Activated CD4-positive, alpha-beta memory T cell treated with anti-CD3 and anti-CD28 coated beads, Interleukin-2, amount 10 ng/mL, durations not matched to agents 7 days and 5 days (primary cell): ENCODE results near the gene BID. TPM values are rescaled to one million over a fixed set of nuclear protein-coding genes. Genes with fewer than 3 reads are reported as not detected.

ENCODE experiments used
- CTCF ChIA-PET: fragments of 350-600 bp; sonication (Branson Sonifier 250); formaldehyde crosslinking; loops from one replicate; lab custom pipeline; 2021; ENCODE audit warnings: antibody characterized with exemption, inconsistent platforms; lab: Charles Lee
- POLR2A ChIA-PET: fragments of 350-600 bp; sonication (Branson Sonifier 250); formaldehyde crosslinking; loops from one replicate; lab custom pipeline; 2021; ENCODE audit warnings: antibody characterized with exemption; lab: Charles Lee
- DNase-seq: peaks from one replicate; pipeline ENCODE4 v3.0.0-alpha.2; 2020
- H3K27ac Mint-ChIP-seq: one replicate; pipeline ENCODE4 v1.8.0; 2021; ENCODE audit warnings: mild to moderate bottlenecking, mixed read lengths
- H3K27me3 Mint-ChIP-seq: one replicate; pipeline ENCODE4 v1.8.0; 2021; ENCODE audit warnings: mixed read lengths
- H3K36me3 Mint-ChIP-seq: one replicate; pipeline ENCODE4 v1.8.0; 2021; ENCODE audit warnings: low read depth, mixed read lengths
- H3K4me1 Mint-ChIP-seq: one replicate; pipeline ENCODE4 v1.8.0; 2021; ENCODE audit warnings: mixed read lengths
- H3K4me3 Mint-ChIP-seq: one replicate; pipeline ENCODE4 v1.8.0; 2021; ENCODE audit warnings: mild to moderate bottlenecking, mixed read lengths
- H3K9me3 Mint-ChIP-seq: one replicate; pipeline ENCODE4 v1.8.0; 2021; ENCODE audit warnings: mixed read lengths
- total RNA-seq, 2 experiments: library from RNA; stranded (reverse); gene quantifications; one replicate each; pipeline ENCODE4 v1.2.3, GENCODE V29; 2021

Gene BID
- total RNA-seq = 10 to 100 TPM; 21.4 to 25.7 TPM

- H3K36me3 Mint-ChIP-seq = peaks cover 10% of the 10 kb centered on the region
- peak within 1 kb of the TSS; percentile 79 for H3K4me3 Mint-ChIP-seq
- no peak within 1 kb of the TSS for H3K27ac Mint-ChIP-seq
- DNase-seq = peak; percentile 58
- CTCF ChIA-PET = interaction anchor here (0.5 to 4.6 kb wide), 5 partner anchors 11 to 699 kb away, joined by 3 to 29 read pairs (median 4); no protein-coding TSS in a partner anchor
- POLR2A ChIA-PET = interaction anchor here (1.0 to 2.3 kb wide), 4 partner anchors 9 to 375 kb away, joined by 4 to 13 read pairs (median 5); partner anchors contain the start of genes BCL2L13, PEX26 and USP18
- peaks cover 58% of the 10 kb centered on the region for H3K4me1 Mint-ChIP-seq
- no peaks in the 10 kb centered on the region for H3K9me3 Mint-ChIP-seq
- H3K27me3 Mint-ChIP-seq = peaks cover 33% of the 10 kb centered on the region
Observed at GRCh38 chr22:17774206-17774925, at the start of gene BID. BID (minus strand) TSS chr22:17774469; CDS start chr22:17750116, 24,353 bp downstream.

DNA sequence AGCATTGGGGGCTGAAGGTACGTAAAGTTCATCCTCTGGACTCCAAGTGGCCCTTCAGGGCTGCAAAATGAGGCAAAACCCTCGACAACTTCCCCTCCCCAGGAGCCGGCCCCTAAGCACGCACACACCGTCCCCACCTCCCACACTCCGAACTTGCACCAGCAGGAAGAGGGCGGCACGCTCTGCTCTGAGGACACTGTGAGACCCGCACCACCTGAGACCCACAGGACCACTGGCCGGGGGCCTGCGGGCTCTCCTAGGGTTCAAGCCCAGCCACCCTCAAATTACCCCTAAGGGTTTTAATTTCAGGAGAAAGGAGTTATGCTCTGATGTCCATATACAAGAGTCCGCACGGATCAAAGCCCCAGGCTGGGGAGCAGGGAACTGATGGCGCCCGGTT is 49.7 kb upstream of the BID start:
- Mint-ChIP-seq H3K36me3 (peaks cover 4% of the 10 kb centered on the region), H3K4me1 (no peaks in the 10 kb centered on the region), H3K9me3 (no peaks in the 10 kb centered on the region), H3K27me3 (no peaks in the 10 kb centered on the region), H3K4me3 (no peak overlapping the region), H3K27ac (no peak overlapping the region)
- ChIA-PET CTCF (no interaction called here), POLR2A (no interaction called here)
- no peak for DNase-seq

DNA sequence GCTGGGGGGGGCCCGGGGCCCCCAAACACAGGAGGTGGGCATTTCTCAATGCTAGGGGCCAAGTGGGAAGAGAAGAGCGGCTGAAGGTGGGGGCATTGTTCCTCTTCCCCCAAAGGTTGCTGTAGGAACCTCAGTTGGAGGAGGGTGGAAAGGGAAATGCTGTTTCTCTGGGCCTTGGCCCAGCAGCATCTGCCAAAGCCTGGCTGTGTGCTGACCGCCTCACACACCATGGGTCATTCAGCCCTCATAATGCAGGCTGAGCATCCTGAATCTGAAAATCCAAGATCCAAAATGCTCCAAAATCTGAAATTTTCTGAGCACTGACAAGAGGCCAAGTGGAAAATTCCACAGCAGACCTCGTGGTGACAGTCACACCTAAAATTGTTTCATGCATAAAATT is 49.0 kb upstream of the BID start:
- Mint-ChIP-seq H3K4me3 (no peak overlapping the region), H3K9me3 (no peaks in the 10 kb centered on the region), H3K36me3 (peaks cover 4% of the 10 kb centered on the region), H3K27ac (no peak overlapping the region), H3K27me3 (no peaks in the 10 kb centered on the region), H3K4me1 (no peaks in the 10 kb centered on the region)
- no peak for DNase-seq
- POLR2A ChIA-PET = no interaction called here
- CTCF ChIA-PET = no interaction called here

- H3K9me3 Mint-ChIP-seq = no peaks in the 10 kb centered on the region
- CTCF ChIA-PET = interaction anchor here (0.9 to 1.3 kb wide), 3 partner anchors 8 to 254 kb away, joined by 3 to 5 read pairs (median 3); no protein-coding TSS in a partner anchor
- POLR2A ChIA-PET = no interaction called here
- H3K4me1 Mint-ChIP-seq = no peaks in the 10 kb centered on the region
- H3K4me3 Mint-ChIP-seq = no peak overlapping the region
- DNase-seq = no peak
- H3K27ac Mint-ChIP-seq = no peak overlapping the region
- peaks cover 4% of the 10 kb centered on the region for H3K36me3 Mint-ChIP-seq
- no peaks in the 10 kb centered on the region for H3K27me3 Mint-ChIP-seq
Observed at GRCh38 chr22:17822087-17822486, 47.8 kb upstream of the BID start.

DNA sequence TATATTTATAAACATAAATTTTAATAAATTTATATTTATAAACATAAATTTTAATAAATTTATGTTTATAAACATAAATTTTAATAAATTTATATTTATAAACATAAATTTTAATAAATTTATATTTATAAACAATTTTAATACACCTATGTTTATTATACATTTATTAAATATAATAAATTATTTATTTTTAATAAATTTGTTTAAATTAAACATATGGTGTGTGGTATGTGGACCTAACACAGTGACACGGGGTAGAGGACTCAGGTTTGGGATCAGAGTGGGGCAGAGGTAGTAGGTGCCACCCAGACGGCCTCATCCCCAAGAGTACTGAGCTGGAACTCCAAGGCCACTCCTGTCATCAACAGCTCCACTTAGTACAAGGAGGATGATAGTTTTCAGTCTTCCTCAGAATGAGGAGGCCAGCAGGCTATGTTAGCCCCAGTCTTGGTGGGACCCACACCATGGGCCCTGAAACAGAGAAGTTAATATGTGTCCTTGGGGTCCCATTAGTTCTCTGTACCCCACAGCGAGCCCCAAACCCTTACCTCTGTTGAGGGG is 46.7 kb upstream of the BID start:
- H3K27me3 Mint-ChIP-seq = no peaks in the 10 kb centered on the region
- no peak for DNase-seq
- H3K36me3 Mint-ChIP-seq = peaks cover 4% of the 10 kb centered on the region

DNA sequence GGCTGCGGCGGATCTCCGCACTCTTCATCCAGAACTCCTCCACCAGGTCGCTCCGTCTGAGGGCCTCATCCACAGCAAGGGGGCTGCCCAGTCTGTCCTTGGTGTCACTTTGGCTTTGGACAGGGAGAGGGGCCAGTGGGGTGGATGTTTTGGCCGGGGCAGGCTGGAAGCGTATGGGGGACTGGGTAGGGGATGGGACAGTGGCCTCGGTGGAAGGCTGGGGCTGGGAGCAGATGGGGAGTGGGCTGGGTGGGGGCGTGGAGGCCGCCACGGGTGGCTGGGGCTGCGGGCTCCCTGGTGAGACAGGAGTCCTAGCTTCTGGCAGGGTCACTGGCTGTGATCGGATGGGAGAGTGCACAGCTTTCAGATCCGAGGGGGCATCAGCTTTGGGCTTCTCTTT is 44.4 kb upstream of the BID start:
- H3K36me3 Mint-ChIP-seq = peaks cover 4% of the 10 kb centered on the region
- no peaks in the 10 kb centered on the region for H3K4me1 Mint-ChIP-seq
- POLR2A ChIA-PET = no interaction called here
- H3K27ac Mint-ChIP-seq = no peak overlapping the region
- CTCF ChIA-PET = interaction anchor here (1.3 kb wide), 1 partner anchor 11 kb away, joined by 4 read pairs; no protein-coding TSS in a partner anchor
- no peak for DNase-seq
- no peak overlapping the region for H3K4me3 Mint-ChIP-seq
- no peaks in the 10 kb centered on the region for H3K27me3 Mint-ChIP-seq
- H3K9me3 Mint-ChIP-seq = no peaks in the 10 kb centered on the region

More for the DNA sequence above, 46.7 kb upstream of the BID start:
- ChIA-PET POLR2A (no interaction called here), CTCF (interaction anchor here (1.1 to 1.3 kb wide), 2 partner anchors 36 to 255 kb away, joined by 3 to 5 read pairs; no protein-coding TSS in a partner anchor)
- Mint-ChIP-seq H3K4me1 (no peaks in the 10 kb centered on the region), H3K4me3 (no peak overlapping the region), H3K27ac (no peak overlapping the region), H3K9me3 (no peaks in the 10 kb centered on the region)

DNA sequence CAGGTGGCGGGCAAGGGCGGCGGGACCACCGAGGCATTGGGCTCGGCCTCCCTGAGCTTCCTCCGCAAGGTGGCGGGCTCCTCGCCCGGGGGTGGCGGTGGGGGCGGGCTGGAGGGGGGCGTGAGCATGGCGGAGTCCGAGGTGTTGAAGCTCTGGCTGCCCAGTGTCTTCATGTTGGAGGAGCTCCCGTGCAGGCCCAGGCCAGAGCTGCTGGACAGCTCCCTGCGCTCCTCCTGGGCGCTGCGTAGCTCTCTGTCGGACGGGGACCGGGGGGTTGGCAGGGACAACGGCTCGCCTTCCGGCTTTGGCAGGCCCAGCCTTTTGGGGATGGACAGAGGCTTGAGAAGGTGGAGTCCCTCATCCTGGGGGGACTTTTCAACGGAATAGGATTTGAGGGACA is 43.9 kb upstream of the BID start:
- ChIA-PET POLR2A (no interaction called here), CTCF (interaction anchor here (1.3 kb wide), 1 partner anchor 12 kb away, joined by 4 read pairs; no protein-coding TSS in a partner anchor)
- no peak overlapping the region for H3K4me3 Mint-ChIP-seq

DNA sequence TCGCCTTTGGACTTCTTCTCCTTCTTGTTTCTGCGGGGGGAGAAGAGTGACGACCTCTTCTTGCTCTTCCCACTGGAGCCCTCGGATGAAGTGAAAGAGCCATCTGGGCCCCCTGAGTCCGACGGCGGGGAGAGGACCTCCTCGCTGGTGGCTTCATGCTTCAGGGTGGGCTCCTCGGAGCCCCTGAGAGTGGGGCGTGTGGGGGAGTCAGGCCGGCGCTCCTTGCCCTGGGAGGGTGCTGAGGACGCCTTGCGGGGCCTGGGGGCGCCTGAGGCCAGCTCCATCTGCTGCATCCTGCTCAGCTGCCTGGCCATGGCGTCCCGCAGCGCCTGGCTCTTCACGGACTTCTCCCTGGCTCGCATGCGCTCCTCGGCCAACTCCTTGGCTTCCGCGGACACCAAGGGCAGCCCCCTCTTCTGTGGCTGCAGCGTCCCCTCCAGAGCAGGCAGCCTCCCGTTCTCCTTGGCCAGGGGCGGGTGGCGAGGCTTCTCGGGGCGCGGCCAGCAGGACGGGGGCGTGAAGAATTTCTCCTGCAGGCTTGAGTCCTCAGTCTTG is 43.3 kb upstream of the BID start:
- Mint-ChIP-seq H3K4me3 (no peak overlapping the region), H3K9me3 (no peaks in the 10 kb centered on the region), H3K27ac (no peak overlapping the region), H3K27me3 (no peaks in the 10 kb centered on the region), H3K4me1 (no peaks in the 10 kb centered on the region), H3K36me3 (peaks cover 4% of the 10 kb centered on the region)
- ChIA-PET CTCF (no interaction called here), POLR2A (no interaction called here)
- DNase-seq = no peak

More for the DNA sequence above, 43.9 kb upstream of the BID start:
- Mint-ChIP-seq H3K36me3 (peaks cover 4% of the 10 kb centered on the region), H3K9me3 (no peaks in the 10 kb centered on the region), H3K4me1 (no peaks in the 10 kb centered on the region), H3K27ac (no peak overlapping the region), H3K27me3 (no peaks in the 10 kb centered on the region)
- no peak for DNase-seq

DNA sequence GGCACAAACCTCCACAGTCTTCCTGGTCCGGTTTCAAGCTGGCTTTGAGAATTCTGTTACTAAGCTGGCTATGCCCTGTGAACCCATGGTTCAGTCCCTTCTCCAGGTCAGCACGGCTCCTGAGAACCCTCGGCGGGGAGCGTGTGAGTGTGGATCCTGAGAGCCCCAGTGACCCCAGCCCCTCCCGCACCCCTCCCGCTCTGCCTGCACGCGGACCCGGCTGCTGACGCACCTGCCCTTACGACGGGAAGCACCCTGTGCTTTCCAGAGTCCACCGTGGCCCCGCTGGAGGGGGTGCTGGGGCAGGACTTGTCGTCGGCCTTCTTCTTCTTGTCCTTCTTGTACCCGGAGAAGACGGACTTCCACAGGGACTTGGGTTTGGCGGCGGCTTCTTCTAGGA is 42.8 kb upstream of the BID start:
- H3K27me3 Mint-ChIP-seq = no peaks in the 10 kb centered on the region
- ChIA-PET CTCF (no interaction called here), POLR2A (no interaction called here)
- no peaks in the 10 kb centered on the region for H3K4me1 Mint-ChIP-seq
- H3K27ac Mint-ChIP-seq = no peak overlapping the region
- no peaks in the 10 kb centered on the region for H3K9me3 Mint-ChIP-seq
- no peak overlapping the region for H3K4me3 Mint-ChIP-seq
- H3K36me3 Mint-ChIP-seq = peaks cover 4% of the 10 kb centered on the region
- DNase-seq = no peak

GRCh38 chr22:17816649-17817048 is 42.4 kb upstream of the BID start:
- Mint-ChIP-seq H3K4me3 (no peak overlapping the region), H3K36me3 (peaks cover 4% of the 10 kb centered on the region), H3K27me3 (no peaks in the 10 kb centered on the region), H3K4me1 (no peaks in the 10 kb centered on the region), H3K9me3 (no peaks in the 10 kb centered on the region), H3K27ac (no peak overlapping the region)
- ChIA-PET POLR2A (no interaction called here), CTCF (no interaction called here)
- no peak for DNase-seq

- Mint-ChIP-seq H3K4me3 (no peak overlapping the region), H3K36me3 (peaks cover 4% of the 10 kb centered on the region), H3K27ac (no peak overlapping the region), H3K27me3 (no peaks in the 10 kb centered on the region), H3K9me3 (no peaks in the 10 kb centered on the region), H3K4me1 (no peaks in the 10 kb centered on the region)
- no peak for DNase-seq
- POLR2A ChIA-PET = no interaction called here
- CTCF ChIA-PET = no interaction called here
Observed at GRCh38 chr22:17815703-17816254, 41.5 kb upstream of the BID start.

- DNase-seq = no peak
- Mint-ChIP-seq H3K36me3 (peaks cover 4% of the 10 kb centered on the region), H3K27me3 (no peaks in the 10 kb centered on the region), H3K27ac (no peak overlapping the region), H3K4me1 (no peaks in the 10 kb centered on the region), H3K4me3 (no peak overlapping the region), H3K9me3 (no peaks in the 10 kb centered on the region)
- POLR2A ChIA-PET = no interaction called here
- CTCF ChIA-PET = no interaction called here
Observed at GRCh38 chr22:17814830-17815229, 40.6 kb upstream of the BID start.

DNA sequence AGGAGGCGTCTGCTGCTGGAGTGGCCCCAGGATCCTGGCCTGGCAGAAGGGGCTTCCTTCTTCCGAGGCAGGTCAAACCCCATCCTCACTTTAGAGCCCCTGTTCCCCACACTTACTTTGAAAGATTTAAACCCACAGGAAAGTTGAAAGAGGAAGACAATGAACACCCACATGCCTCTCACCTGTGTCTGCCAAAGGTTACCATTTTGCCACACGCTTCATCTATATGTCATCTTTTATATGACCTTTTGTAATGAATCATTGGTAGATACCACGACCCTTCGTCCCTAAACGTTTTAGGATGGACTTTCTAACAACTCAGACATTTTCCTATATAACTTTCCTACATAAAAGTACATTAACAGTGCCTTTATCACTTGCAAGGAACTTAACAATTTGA is 39.8 kb upstream of the BID start:
- Mint-ChIP-seq H3K4me1 (no peaks in the 10 kb centered on the region), H3K36me3 (no peaks in the 10 kb centered on the region), H3K9me3 (no peaks in the 10 kb centered on the region), H3K27me3 (no peaks in the 10 kb centered on the region), H3K4me3 (no peak overlapping the region), H3K27ac (no peak overlapping the region)
- DNase-seq = no peak
- ChIA-PET CTCF (no interaction called here), POLR2A (no interaction called here)
